ENCODE measurements around the gene TARDBP. TPM values are rescaled to one million over a fixed set of nuclear protein-coding genes. Genes with fewer than 3 reads are reported as not detected.

Gene TARDBP
- total RNA-seq, 1 experiment from 2014 or later: 155 TPM

GRCh38 chr1:10980094-10980577 lies 32.3 kb upstream of the TARDBP start:
- no peaks in the 10 kb centered on the region for H3K9me2 ChIP-seq (ENCODE audit: insufficient read depth)
- CTCF ChIA-PET: no interaction called here
- H2AFZ ChIP-seq (ENCODE audit: low read depth, low read length, poor library complexity, severe bottlenecking): no peak overlapping the region
- DNase-seq (ENCODE audit: low read depth, low spot score): no peak
- no peak overlapping the region for H3K27ac ChIP-seq (ENCODE audit: low read depth, low read length)
- intact Hi-C loops (cut with micrococcal nuclease): no loop called here
- no TSS peak for BruUV-seq (replicated peaks)
- no peaks in the 10 kb centered on the region for H4K20me1 ChIP-seq (ENCODE audit: insufficient read depth)
- POLR2A ChIA-PET: no interaction called here
- RAD21 ChIA-PET (ENCODE audit: low non-redundant PET in 1 of 2, low total read pairs in 2 of 2, uncharacterized antibody in 2 of 2, unreplicated experiment in 2 of 2): no interaction called here
- H3K36me3 ChIP-seq (ENCODE audit: control insufficient read depth in 1 of 2, insufficient read depth in 2 of 2, low read length in 2 of 2): no peaks in the 10 kb centered on the region
- H3K27me3 ChIP-seq (ENCODE audit: insufficient read depth, low read length): no peaks in the 10 kb centered on the region
- peaks cover 2 to 19% of the 10 kb centered on the region in 2 experiments; a peak in 3 of 4 replicates for H3K4me1 ChIP-seq (ENCODE audit: control insufficient read depth in 1 of 2, insufficient read depth in 2 of 2, low read length in 2 of 2)
- TF ChIP-seq POLR2AphosphoS5 (IDR thresholded peaks at IDR 0.05; ENCODE audit: low read depth, low read length): no peak
- TF ChIP-seq, protein P1, sequence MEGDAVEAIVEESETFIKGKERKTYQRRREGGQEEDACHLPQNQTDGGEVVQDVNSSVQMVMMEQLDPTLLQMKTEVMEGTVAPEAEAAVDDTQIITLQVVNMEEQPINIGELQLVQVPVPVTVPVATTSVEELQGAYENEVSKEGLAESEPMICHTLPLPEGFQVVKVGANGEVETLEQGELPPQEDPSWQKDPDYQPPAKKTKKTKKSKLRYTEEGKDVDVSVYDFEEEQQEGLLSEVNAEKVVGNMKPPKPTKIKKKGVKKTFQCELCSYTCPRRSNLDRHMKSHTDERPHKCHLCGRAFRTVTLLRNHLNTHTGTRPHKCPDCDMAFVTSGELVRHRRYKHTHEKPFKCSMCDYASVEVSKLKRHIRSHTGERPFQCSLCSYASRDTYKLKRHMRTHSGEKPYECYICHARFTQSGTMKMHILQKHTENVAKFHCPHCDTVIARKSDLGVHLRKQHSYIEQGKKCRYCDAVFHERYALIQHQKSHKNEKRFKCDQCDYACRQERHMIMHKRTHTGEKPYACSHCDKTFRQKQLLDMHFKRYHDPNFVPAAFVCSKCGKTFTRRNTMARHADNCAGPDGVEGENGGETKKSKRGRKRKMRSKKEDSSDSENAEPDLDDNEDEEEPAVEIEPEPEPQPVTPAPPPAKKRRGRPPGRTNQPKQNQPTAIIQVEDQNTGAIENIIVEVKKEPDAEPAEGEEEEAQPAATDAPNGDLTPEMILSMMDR (IDR thresholded peaks at IDR 0.05 in 2 of 3, conservative IDR thresholded peaks at IDR 0.05 in 1 of 3; ENCODE audit: borderline replicate concordance in 1 of 3, insufficient read depth in 1 of 3, low read depth in 2 of 3, low read length in 2 of 3): peak in 2 of 3 experiments; percentile 35 to 54; a peak in 3 of 6 replicates
- no peak overlapping the region for H3K9ac ChIP-seq (ENCODE audit: low read length)
- H3K4me3 ChIP-seq (replicated peaks in 1 of 2; ENCODE audit: low read depth in 1 of 2, low read length in 2 of 2): no peak overlapping the region
- no peaks in the 10 kb centered on the region for H3K9me3 ChIP-seq (ENCODE audit: control insufficient read depth in 1 of 2, insufficient read depth in 1 of 2, low read depth in 1 of 2, low read length in 2 of 2)
- no peak overlapping the region for H3K4me2 ChIP-seq (ENCODE audit: low read length)
- H3K79me2 ChIP-seq (ENCODE audit: insufficient read depth, low read length): no peaks in the 10 kb centered on the region
- peak; percentile 78 for ATAC-seq

- Histone ChIP-seq H3K27me3 (ENCODE audit: insufficient read depth, low read length) (no peaks in the 10 kb centered on the region), H3K4me3 (replicated peaks in 1 of 2; ENCODE audit: low read depth in 1 of 2, low read length in 2 of 2) (no peak overlapping the region), H3K4me1 (ENCODE audit: control insufficient read depth in 1 of 2, insufficient read depth in 2 of 2, low read length in 2 of 2) (peaks cover 0 to 12% of the 10 kb centered on the region in 2 experiments; a peak in 3 of 4 replicates), H3K36me3 (ENCODE audit: control insufficient read depth in 1 of 2, insufficient read depth in 2 of 2, low read length in 2 of 2) (no peaks in the 10 kb centered on the region), H3K9me3 (ENCODE audit: control insufficient read depth in 1 of 2, insufficient read depth in 1 of 2, low read depth in 1 of 2, low read length in 2 of 2) (no peaks in the 10 kb centered on the region), H2AFZ (ENCODE audit: low read depth, low read length, poor library complexity, severe bottlenecking) (no peak overlapping the region), H4K20me1 (ENCODE audit: insufficient read depth) (no peaks in the 10 kb centered on the region), H3K27ac (ENCODE audit: low read depth, low read length) (no peak overlapping the region), H3K79me2 (ENCODE audit: insufficient read depth, low read length) (no peaks in the 10 kb centered on the region), H3K9me2 (ENCODE audit: insufficient read depth) (no peaks in the 10 kb centered on the region), H3K4me2 (ENCODE audit: low read length) (no peak overlapping the region), H3K9ac (ENCODE audit: low read length) (no peak overlapping the region)
- CTCF ChIA-PET: no interaction called here
- intact Hi-C loops (cut with micrococcal nuclease): no loop called here
- no peak for DNase-seq (ENCODE audit: low read depth, low spot score)
- RAD21 ChIA-PET (ENCODE audit: low non-redundant PET in 1 of 2, low total read pairs in 2 of 2, uncharacterized antibody in 2 of 2, unreplicated experiment in 2 of 2): no interaction called here
- POLR2A ChIA-PET: no interaction called here
- BruUV-seq (replicated peaks): no TSS peak
- no peak for ATAC-seq
- TF ChIP-seq YY1 (IDR thresholded peaks at IDR 0.05; ENCODE audit: extremely low read depth, insufficient replicate concordance, low read depth, low read length): no peak
- TF ChIP-seq, protein P1 (IDR thresholded peaks at IDR 0.05 in 2 of 3, conservative IDR thresholded peaks at IDR 0.05 in 1 of 3; ENCODE audit: borderline replicate concordance in 1 of 3, insufficient read depth in 1 of 3, low read depth in 2 of 3, low read length in 2 of 3): no peak
- TF ChIP-seq REST (IDR thresholded peaks at IDR 0.05; ENCODE audit: low read depth): no peak
- TF ChIP-seq CBX3 (IDR thresholded peaks at IDR 0.05; ENCODE audit: low read depth): no peak
- TF ChIP-seq POLR2AphosphoS5 (IDR thresholded peaks at IDR 0.05; ENCODE audit: low read depth, low read length): no peak
Observed at GRCh38 chr1:10980841-10981727, 31.4 kb upstream of the TARDBP start.

Data from HCT116 (cell line).